Left kidney (tissue), 2 donors: ENCODE data around the gene SLC8A2. TPM values are rescaled to one million over a fixed set of nuclear protein-coding genes. Genes with fewer than 3 reads are reported as not detected.

Experiments used
- DNase-seq: peaks from one replicate; pipeline ENCODE4 v3.0.0-alpha.2; 2013
- polyA plus RNA-seq: library from polyadenylated mRNA; unstranded; fragments of 120-200 nt; gene quantifications from one replicate; pipeline ENCODE4 v1.2.1, GENCODE V29; 2013; ENCODE audit not compliant: insufficient read length

SLC8A2 gene
- polyA plus RNA-seq, 1 donor, result 0.13 TPM

DNA sequence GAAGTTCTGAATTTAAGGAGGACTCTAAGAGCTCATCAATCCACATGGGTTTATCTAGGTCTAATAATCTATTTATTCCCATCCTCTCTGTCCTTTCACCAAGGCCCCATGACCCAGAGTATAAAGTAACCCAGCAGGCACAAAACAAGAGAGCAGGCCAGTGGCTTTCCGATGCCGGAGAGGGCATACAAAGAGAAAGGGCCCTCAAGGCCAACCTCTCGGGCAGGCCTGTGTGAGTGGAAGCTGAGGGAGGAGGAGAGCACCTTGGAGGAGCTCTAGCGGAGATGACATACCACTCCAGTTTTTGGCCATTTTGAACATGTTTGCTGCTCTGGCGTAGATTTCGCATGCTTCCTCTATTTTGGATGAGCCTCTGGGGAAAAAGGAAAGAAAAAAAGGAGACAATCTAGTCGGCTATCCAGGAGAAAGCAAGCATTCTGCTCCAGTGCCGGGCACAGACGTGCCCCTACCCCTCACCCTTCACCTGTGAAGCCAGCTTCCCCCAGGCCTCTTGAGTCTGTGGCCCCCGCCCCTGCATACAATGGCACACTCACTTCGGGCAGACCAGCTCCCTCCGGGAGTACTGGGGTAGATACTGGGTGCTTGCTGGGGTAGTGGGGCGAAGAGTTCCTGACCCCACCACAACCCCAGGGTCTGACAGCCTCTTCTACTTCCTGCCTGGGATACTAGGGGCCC, 31.6 kb upstream of the SLC8A2 start:
- DNase-seq, result no peak

DNA sequence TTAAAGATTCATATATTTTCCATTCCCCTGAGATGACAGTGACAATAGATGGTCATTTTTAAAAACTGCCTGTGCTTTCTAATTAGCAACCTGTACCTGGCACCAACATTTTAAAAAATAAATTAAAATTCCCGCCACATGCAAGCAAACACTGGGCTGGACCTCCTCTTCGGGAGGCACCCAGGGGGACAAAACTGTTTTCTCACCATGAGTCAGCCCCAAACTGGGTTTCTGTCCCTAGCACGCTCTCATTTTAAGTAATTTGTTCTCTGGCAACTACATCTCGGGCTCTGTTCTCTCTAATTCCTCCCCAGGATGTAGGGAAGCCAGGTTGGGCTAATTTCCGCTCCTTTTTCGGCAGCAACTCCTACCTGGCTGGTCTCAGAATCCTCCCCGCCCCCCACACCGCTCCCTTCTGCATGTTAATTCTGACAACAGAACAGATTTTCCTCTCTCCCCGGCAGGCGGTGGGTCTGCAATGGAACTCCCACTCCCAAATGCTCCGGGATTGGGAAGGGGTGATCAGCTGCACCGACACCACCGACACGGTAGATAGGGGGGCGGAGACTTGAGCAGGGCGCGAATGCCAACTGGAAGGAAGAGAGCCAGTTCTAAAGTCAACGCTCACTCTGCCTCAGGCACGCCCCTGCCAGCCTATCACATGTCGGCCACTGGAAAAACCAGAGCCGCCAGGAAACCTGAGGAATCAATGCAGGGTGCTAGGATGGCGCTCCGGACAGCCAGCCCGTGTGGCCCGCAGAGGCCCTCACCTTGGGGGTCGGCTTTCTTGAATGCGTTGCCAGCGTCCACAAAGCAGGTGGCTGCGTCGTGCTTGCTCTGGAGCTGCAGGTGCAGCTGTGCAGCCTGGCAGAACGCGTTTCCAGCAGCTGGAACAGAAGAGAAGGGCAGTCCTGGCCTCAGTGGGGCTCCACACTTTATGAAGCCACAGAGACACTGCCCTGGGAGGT, 28.5 kb upstream of the SLC8A2 start:
- no peak for DNase-seq

DNA sequence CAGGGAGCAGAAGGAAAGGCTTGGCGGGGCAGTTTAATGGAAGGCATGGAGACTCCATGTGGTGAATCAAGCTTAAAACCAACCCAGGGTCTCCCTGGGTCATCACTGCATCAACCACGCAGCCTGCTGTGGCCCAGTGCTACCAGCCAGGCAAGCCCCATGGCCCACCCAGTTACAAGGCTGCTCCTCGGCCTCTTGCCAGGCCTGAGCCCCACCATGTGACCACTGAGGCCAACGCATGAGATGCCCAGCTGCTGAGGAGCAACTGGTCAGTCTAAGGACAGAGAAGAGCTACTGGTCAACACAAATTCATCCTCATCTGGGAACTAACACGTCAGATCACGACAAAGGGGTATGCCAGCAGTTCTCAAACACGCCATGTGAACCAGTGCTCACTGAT, 27.7 kb upstream of the SLC8A2 start:
- no peak for DNase-seq

DNA sequence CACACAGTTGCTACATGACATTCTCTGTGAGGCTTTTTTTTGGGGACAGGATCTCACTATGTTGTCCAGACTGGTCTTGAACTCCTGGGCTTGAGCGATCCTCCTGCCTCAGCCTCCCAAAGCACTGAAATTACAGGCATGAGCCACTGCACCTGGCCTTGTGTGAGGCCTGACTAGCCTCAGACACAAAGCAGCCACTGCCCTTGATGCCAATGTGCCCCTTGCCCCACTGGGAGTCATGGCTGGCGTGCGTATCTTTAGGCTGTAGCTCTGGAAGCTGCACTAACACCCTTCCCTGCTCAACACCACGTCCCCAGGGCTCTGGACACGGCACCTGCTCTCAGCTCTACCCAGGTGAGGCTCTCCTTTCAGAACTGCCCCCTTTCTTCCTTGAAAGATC, 26.9 kb upstream of the SLC8A2 start:
- no peak for DNase-seq

DNA sequence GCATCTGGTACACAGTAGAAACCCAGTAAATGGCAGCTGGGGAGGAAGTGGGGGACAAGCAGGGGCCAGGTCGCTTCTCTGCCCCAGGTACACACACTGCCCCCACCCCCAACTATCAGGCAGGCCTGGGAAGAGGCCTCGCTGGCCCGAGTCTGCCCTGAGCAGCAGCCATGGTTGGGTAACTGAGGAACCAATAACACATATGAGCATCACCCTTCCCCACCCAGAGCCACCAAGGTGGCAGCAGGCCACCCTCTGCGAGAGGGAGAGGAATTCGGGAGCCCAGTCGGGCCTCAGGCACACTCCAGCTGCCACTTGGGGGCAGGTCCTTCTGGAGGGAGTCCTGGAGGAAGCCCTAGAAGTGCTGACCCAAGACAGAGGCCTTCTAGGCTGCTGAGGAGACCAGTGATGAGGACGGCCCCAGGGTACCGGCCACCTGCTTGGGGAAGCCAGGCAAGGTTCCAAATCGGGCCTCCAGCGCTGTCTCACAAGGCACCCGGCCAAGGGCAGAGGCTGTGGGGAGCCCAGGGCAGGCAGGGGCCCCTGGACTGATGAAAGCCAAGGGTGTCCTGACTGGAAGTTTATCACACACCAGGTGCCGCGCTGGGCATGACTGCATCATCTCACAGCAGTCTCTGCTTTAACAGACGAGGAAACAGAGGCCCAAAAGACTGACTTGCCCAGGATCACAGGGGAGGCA, 26.3 kb upstream of the SLC8A2 start:
- no peak for DNase-seq

DNA sequence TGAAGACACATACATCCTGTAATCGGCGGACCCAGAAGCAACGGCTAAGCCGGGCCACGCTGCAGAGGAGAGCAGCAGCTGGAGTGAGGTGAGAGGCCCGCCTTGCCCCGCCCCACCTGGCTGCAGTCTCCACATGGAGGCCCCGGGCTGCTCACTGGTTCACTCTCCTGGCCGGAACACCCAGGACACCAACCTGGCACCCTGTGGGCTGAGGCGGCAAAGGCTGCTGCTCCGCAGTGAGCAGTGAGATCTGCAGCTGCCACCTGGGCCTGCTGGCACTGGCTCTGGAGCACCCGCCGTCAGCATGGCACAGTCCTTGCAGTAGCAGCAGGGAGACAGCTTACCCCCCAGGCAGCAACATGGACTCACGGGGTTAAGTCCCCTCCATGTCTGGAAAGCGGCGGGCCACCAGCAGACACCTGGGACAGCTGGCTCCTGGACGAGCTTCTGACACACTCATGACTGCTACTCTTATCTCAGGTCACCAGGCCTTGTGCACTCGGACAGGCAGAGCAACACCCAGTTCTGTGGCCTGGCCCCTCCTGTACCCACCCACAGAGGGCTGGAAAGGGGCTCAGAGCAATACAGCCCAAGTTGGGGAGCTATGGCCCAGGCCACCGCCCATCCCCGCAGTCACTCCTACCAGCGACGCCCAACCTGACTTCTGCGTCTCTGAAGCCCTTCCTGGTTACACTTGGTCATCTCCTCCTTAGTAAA, 25.5 kb upstream of the SLC8A2 start:
- DNase-seq, result no peak

DNA sequence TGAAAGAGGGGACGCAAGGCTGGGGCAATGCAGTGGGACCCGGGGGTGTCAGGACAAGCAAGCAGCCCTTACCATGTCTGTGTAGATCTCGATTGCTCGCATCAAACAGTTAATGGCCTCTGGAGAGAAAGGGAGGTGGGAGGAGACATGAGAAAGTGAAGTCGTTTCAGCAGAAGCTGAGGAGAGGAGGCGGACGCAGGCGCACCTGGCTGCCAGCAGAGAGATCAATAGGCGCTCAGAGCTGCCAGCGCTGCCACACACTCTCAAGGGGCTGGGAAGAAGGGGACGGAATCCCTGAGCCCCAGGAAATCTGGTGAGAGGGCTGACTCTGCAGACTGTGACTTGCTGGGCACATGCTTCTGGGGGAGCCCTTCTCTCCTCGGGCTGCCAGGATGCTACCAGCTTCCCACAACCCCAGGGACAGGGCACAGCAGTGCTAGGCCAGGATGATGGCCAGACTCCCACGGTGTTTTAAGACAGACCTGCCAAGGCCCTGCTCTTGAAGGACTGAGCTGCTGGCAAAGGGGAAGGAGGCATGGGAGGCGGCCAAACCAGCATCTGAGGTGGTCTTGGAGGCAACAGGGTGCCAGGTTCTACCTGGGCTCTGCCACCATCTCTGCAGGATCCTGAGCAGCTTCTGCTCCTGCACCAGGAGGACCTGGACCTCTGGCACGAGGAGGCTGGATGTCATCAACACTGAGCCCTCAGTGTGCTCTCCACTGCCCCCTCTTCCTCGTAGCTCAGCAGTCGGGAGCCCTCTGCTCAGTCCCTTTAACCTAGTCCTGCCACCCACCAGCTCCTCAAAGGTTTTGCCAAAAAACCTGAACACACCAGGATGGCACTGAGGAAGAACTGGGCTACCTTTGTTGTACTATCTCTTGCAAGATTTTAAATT, 24.0 kb upstream of the SLC8A2 start:
- no peak for DNase-seq

DNA sequence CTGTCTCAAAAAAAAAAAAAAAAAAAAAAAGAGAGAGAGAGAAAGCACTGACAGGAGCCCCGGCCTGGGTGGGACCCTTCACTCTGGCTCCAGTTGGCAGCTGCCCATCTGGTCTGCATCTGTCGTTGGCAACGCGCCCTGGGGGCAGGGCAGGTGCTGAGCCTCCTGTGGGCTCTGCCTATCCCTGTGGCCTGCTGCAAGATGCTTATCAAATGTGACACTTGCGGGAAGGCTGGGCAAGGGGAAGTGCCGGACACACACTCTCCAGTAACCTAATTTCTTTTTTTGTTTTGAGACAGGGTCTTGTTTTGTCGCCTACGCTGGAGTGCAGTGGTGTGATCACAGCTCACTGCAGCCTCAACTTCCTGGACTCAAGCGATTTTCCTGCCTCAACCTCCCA, 23.0 kb upstream of the SLC8A2 start:
- DNase-seq, result no peak

DNA sequence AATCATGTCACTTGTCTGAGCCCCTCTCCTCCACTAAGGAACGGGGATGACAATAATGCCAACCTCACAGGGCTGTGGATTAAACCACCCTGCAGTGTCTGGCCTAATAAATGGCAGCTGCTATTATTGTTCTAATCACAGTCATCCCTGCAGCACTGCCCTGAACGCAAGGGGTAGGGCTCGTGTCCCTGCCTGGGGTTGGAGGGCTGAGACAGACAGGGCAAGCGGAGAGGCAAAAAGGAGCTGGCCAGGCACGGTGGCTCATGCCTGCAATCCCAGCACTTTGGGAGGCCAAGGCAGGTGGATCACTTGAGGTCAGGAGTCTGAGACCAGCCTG, 22.5 kb upstream of the SLC8A2 start:
- no peak for DNase-seq

DNA sequence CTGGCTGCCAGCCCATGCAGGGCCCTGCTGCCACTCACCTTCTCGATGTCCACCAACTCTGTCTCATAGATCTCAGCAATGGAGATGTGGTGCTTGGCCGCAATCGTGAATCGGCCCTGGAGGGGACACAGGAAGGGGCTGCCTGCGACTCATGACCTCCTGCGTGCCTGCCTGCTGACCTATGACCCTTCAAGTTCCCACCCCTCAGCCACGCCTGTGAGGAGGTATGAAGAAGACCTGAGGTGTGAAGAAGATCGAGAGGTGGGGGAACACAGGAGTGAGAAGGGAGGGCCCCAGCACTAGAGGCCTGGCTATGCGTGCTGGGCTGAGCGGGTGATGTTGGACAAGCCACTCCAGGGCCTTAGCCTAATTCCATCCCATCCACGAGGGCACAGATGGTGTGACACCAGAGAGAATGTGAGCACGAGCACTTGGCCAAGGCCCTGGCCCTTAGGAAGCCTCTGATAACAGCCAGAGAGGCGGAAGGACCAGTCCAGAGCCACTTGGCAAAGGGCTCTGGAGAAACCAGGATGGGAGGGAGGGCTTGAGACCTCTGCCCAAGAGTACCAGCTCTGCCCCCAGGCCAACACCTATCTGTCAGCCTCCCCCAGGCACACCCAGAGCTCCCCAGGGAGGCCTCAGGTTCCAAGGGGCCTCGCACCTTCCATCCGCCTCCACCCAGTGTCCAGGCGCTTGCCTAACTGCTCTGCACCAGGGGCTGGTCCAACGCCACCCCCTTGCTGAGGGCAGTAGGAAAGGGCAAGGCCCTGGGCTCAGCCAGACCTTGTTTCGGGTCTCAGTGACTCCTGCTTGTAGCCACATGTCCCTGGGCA, 21.9 kb upstream of the SLC8A2 start:
- no peak for DNase-seq

DNA sequence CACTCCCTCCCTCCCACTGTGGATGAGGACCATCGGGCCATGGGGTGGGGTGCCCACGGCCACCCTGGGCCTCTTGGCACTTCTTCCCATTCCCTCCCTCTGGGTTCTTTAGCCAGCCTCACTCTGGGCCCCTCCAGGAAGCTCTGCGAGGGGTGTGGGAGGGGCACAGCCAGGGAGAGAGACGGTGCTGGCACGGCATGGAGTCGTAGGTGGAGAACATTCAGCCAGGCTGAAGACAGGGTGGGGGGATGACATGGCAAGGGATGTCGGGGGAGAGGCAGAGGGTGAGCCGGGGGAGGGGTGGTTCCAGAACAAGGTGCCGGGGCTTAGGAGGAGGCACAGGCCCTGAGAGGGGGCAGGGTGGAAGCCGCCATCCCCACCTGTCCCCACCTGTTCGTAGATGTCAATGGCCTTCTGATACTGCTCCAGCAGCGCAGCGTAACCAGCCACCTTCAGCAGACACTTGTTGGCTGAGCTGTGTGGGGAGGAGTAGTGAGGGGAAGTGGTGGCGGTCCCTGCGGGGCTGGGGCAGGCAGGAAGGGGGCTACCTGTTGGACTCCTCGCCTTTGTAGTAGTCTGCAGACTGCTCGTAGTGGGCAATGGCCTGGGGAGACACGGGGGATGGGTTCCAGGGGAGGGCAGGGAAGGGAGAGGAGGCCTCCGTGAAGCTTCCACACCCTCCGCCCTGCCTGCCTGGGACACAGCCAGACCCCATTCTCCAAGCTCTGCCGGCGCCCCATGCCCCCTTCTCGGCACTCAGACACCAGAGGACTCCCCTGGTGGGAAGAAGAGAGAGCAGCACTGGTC, 21.1 kb upstream of the SLC8A2 start:
- DNase-seq, result no peak

DNA sequence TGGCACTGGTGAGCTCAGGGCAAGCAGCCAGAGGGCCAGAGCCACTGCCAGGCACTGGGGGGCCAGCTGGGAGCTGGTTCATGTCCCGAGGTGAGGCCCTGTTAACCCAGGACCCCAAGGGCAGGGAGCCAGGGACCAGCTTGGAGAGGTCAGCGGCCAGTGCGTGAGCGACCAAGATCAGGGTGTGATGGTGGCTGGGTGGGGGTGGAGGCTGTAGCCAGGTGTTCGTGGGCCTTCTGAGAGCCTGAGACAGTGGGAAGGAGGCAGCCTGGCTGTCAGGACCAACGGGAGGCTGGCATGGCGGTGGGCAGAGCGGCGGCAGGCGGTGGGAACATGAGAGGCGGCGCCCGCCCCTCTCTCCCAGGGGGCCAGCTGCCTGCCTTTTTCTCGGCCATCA, 20.4 kb upstream of the SLC8A2 start:
- no peak for DNase-seq

DNA sequence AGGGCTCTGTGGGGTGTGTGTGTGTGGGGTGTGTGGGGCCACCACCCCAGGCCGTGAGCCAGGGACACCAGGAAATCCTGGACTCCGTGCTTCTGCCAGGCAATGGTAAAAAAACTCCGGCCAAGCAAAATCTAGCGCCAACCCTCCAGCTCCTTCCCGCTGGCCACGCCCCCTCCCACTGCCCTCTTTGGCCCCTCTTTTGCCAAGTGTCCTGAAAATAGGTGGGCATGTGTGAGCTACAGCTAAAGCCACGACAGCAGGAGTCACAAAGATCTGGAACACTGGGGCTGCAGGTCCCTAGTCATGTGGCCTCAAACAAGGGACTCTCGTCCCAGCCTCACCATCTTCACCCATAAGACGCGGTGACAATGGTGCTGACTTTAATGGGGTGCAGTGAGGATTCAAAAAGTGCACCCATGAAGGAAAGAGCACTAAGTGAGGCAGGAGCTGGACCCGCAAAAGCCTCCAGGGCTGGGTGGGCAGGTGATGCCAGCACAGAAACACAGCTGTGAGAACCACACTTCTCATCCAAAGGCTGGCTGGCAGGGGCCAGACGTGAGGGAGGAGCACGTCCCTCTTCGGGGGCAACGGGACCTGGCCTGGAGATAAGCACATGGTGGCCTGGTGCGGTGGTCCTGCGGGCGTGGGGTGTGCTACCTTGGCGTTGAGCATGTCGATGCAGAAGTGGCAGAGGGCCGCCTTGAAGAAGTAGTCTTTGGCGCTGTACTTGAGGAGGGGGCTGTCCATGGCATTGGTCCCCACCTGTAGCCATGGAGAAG, 19.9 kb upstream of the SLC8A2 start:
- DNase-seq, result no peak

DNA sequence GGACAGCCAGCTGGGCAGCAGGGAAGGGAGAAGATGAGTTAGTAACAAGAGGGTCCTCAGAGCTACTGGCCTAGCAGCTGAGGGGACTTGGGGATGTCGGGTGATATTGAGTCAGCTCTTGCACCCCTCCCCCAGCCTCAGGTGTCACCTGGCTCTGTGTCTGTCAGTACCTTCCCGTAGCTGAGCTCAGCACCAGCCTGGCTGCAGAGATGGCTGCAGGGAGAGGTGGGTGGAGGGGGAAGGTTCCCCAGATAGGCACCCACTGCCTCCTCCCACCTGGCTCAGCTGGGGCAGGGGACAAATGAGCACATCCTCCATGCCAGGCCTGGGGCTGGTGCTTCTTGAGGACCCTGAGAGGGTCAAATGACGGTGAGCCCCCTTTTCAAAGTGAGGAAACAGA, 19.2 kb upstream of the SLC8A2 start:
- DNase-seq, result no peak

DNA sequence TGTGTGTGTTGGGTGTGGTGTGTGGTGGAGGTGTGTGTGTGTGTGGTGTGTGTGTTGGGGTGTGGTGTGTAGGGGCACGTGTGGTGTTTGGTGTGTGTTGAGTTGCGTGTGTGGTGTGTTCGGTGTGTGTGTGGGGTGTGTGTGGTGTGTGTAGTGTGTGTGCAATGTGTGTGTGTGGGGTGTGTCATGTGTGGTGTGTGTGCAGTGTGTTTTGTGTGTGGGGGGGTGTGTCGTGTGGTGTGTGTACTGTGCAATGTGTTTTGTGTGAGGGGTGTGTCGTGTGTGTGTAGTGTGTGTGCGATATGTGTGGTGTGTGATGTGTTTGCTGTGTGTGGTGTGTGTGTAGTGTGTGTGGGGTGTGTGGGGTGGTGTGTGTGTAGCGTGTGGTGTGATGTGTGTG, 18.3 kb upstream of the SLC8A2 start:
- DNase-seq, result no peak

DNA sequence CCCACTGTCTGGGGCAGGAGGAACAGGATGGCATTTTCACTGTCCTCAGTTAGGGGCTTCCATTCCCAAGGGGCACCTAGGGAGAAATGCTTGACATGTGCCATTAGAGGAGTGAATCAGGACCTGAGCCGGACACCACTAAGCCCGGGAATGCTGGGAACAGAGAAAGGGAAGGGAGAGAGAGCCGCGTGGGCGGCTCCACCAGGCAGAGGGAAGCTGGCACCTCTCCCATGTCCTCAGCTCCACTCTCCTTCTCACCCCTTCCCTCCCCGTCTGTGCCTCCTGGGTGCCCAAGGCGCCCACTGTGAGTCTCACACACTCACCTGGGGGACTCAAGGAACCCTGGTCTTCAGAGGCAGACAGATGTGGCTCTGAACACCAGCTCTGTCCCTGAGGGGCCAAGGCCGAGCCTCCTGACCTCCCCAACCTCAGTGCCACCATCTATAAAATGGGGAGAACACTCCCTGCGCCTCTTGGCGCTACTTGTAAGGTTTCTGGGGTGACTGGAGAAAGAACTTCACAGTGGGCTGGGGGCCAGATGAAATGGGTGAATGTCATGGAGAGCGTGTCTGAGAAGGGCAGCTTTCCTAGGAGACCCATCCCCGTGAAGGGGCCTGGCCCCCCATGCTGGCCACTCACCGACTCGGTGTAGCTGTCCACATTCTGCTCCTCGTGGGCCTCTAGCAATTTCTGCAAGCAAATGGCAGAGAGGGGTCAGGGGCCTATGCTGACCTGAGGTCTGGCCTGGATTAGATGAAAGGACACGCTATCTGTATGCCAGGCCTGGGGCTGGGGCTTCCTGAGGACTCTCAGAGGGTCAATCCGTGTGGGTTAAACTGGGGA, 17.6 kb upstream of the SLC8A2 start:
- no peak for DNase-seq
